Stomach (tissue), 4 donors: ENCODE data around the gene AGBL2.

Experiments used
- CTCF ChIP-seq, 7 experiments: fragments of 450-650 bp in 4 of 7; fragments of 200-600 bp in 3 of 7; sonication (generic) in 3 of 7; IDR thresholded peaks; one replicate each; pipeline ENCODE4 v1.5.1; 2016 to 2019; ENCODE audit warnings: antibody characterized with exemption in 7 of 7, control low read depth in 2 of 7, mild to moderate bottlenecking in 1 of 7
- EP300 ChIP-seq: sonication (generic); formaldehyde crosslinking; IDR thresholded peaks from one replicate; pipeline ENCODE4 v1.6.1; 2017; ENCODE audit warnings: antibody characterized with exemption
- POLR2A ChIP-seq, 4 donors: fragments of 450-650 bp; IDR thresholded peaks; one replicate each; pipeline ENCODE4 v1.6.1; 2016; ENCODE audit warnings: antibody characterized with exemption in 4 of 4, control low read depth in 2 of 4, mild to moderate bottlenecking in 1 of 4, moderate library complexity in 1 of 4
- POLR2AphosphoS5 ChIP-seq, 3 donors: sonication (generic); formaldehyde crosslinking; IDR thresholded peaks; one replicate each; pipeline ENCODE4 v1.6.1; 2016; ENCODE audit warnings: antibody characterized with exemption in 3 of 3

- TF ChIP-seq CTCF (IDR thresholded peaks at IDR 0.05) (no peak), EP300 (no peak), POLR2A (IDR thresholded peaks at IDR 0.05) (no peak), POLR2AphosphoS5 (IDR thresholded peaks at IDR 0.05) (no peak)
These were observed 65.9 kb downstream of the AGBL2 start for GRCh38 chr11:47649276-47649675.
